GM18505 (cell line): ENCODE measurements around the gene GPLD1.

Experiments used
- ATAC-seq: cut with Tn5 transposase; IDR thresholded peaks from one replicate; pipeline ENCODE4 v1.9.1; 2021; ENCODE audit not compliant: unreplicated experiment
- POLR2A ChIP-seq: IDR thresholded peaks from 4 replicates; pipeline ENCODE4 v1.6.1; 2011; ENCODE audit warnings: borderline replicate concordance; ENCODE audit not compliant: insufficient read depth, insufficient read length; ENCODE audit errors: extremely low read depth

Gene GPLD1

GRCh38 chr6:24489470-24489869 is at the start of gene GPLD1:
Gene GPLD1 (minus strand): TSS chr6:24489578. CDS start chr6:24489511, 67 bp downstream.
- TF ChIP-seq POLR2A = no peak
- no peak for ATAC-seq

GRCh38 chr6:24537771-24538385 is 48.5 kb upstream of the GPLD1 start:
- no peak for ATAC-seq
- no peak for TF ChIP-seq POLR2A

GRCh38 chr6:24537082-24537699 is 47.8 kb upstream of the GPLD1 start:
- no peak for TF ChIP-seq POLR2A
- ATAC-seq = no peak

GRCh38 chr6:24536466-24536865 is 47.1 kb upstream of the GPLD1 start:
- no peak for ATAC-seq
- no peak for TF ChIP-seq POLR2A

GRCh38 chr6:24535210-24535609 is 45.8 kb upstream of the GPLD1 start:
- no peak for TF ChIP-seq POLR2A
- no peak for ATAC-seq

GRCh38 chr6:24534329-24534728 is 45.0 kb upstream of the GPLD1 start:
- TF ChIP-seq POLR2A = no peak
- no peak for ATAC-seq

- no peak for TF ChIP-seq POLR2A
- no peak for ATAC-seq
Observed at GRCh38 chr6:24529985-24530384, 40.6 kb upstream of the GPLD1 start.

- no peak for TF ChIP-seq POLR2A
- no peak for ATAC-seq
Observed at GRCh38 chr6:24524805-24525204, 35.4 kb upstream of the GPLD1 start.

GRCh38 chr6:24524329-24524728 is 35.0 kb upstream of the GPLD1 start:
- no peak for TF ChIP-seq POLR2A
- no peak for ATAC-seq

GRCh38 chr6:24522228-24523176 is 33.1 kb upstream of the GPLD1 start:
- TF ChIP-seq POLR2A = no peak
- ATAC-seq = peak; percentile 57

GRCh38 chr6:24520929-24521546 is 31.7 kb upstream of the GPLD1 start:
- TF ChIP-seq POLR2A = no peak

GRCh38 chr6:24517659-24518543 is 28.5 kb upstream of the GPLD1 start:
- peak; percentile 69 for ATAC-seq
- peak; percentile 71 for TF ChIP-seq POLR2A

More at GRCh38 chr6:24520929-24521546, 31.7 kb upstream of the GPLD1 start:
- ATAC-seq = peak; percentile 34
